Measurements from ENCODE around the gene GK.

DNA sequence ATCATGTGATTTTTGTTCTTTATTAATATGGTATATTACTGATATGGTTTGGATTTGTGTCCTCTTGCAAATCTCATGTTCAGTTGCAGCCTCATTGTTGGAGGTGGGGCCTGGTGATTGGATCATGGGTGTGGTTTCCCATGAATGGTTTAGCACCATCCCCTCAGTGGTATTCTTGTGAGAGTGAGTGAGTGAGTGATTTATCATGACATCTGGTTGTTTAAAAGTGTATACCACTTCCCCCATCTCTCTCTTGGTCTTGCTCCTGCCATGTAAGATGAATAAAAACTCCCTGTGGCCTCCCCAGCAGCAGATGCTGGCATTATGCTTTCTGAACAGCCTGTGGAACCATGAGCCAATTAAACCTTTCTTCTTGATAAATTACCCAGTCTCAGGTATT, 124.4 kb downstream of the GK start:
- TF ChIP-seq MAX (IDR thresholded peaks at IDR 0.05) = no peak
- no peak for TF ChIP-seq YY1 (IDR thresholded peaks at IDR 0.05; ENCODE audit: low read depth)
- no peak for TF ChIP-seq CREB1 (IDR thresholded peaks at IDR 0.05; ENCODE audit: low read depth)
- TF ChIP-seq EP300 (IDR thresholded peaks at IDR 0.05; ENCODE audit: borderline replicate concordance) = no peak
- TF ChIP-seq TCF12 (IDR thresholded peaks at IDR 0.05; ENCODE audit: low read depth) = no peak
- no peak for TF ChIP-seq FOXM1 (IDR thresholded peaks at IDR 0.05; ENCODE audit: borderline replicate concordance, low read depth)
- TF ChIP-seq REST (IDR thresholded peaks at IDR 0.05; ENCODE audit: low read depth) = no peak
